ENCODE data around the gene GPATCH2.
A peak's percentile ranks its signal among the peaks of the same experiment; 100 is the strongest.

DNA sequence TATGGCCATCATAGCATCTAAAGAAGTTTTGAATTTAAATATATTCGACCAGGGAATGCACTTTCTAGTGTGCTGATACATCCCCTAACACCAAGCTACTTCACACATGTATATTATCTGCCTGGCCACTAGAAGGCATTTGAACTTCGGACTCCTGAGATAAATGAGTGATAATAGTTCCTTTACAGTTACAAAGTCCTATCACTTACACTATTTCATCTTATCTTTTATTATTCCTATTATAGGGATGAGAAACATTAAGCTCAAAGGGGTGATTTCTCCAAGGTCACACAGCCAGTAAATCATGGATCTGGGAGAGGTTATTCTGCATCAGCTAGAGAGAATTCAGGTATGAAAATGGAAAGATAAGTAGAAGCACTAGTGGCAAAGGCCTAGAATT lies 40.3 kb downstream of the GPATCH2 start:
- TF ChIP-seq, protein P1, sequence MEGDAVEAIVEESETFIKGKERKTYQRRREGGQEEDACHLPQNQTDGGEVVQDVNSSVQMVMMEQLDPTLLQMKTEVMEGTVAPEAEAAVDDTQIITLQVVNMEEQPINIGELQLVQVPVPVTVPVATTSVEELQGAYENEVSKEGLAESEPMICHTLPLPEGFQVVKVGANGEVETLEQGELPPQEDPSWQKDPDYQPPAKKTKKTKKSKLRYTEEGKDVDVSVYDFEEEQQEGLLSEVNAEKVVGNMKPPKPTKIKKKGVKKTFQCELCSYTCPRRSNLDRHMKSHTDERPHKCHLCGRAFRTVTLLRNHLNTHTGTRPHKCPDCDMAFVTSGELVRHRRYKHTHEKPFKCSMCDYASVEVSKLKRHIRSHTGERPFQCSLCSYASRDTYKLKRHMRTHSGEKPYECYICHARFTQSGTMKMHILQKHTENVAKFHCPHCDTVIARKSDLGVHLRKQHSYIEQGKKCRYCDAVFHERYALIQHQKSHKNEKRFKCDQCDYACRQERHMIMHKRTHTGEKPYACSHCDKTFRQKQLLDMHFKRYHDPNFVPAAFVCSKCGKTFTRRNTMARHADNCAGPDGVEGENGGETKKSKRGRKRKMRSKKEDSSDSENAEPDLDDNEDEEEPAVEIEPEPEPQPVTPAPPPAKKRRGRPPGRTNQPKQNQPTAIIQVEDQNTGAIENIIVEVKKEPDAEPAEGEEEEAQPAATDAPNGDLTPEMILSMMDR (IDR thresholded peaks at IDR 0.05 in 2 of 3, conservative IDR thresholded peaks at IDR 0.05 in 1 of 3; ENCODE audit: borderline replicate concordance in 1 of 3, insufficient read depth in 1 of 3, low read depth in 2 of 3, low read length in 2 of 3): 0 out of 6 replicates have a peak, but pooled peaks of 1 of the 3 experiments have one; percentile 16
- TF ChIP-seq, protein P2, sequence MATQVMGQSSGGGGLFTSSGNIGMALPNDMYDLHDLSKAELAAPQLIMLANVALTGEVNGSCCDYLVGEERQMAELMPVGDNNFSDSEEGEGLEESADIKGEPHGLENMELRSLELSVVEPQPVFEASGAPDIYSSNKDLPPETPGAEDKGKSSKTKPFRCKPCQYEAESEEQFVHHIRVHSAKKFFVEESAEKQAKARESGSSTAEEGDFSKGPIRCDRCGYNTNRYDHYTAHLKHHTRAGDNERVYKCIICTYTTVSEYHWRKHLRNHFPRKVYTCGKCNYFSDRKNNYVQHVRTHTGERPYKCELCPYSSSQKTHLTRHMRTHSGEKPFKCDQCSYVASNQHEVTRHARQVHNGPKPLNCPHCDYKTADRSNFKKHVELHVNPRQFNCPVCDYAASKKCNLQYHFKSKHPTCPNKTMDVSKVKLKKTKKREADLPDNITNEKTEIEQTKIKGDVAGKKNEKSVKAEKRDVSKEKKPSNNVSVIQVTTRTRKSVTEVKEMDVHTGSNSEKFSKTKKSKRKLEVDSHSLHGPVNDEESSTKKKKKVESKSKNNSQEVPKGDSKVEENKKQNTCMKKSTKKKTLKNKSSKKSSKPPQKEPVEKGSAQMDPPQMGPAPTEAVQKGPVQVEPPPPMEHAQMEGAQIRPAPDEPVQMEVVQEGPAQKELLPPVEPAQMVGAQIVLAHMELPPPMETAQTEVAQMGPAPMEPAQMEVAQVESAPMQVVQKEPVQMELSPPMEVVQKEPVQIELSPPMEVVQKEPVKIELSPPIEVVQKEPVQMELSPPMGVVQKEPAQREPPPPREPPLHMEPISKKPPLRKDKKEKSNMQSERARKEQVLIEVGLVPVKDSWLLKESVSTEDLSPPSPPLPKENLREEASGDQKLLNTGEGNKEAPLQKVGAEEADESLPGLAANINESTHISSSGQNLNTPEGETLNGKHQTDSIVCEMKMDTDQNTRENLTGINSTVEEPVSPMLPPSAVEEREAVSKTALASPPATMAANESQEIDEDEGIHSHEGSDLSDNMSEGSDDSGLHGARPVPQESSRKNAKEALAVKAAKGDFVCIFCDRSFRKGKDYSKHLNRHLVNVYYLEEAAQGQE (IDR thresholded peaks at IDR 0.05; ENCODE audit: low read depth): no peak
- no peak for TF ChIP-seq EZH2phosphoT487 (IDR thresholded peaks at IDR 0.05; ENCODE audit: borderline replicate concordance)
- TF ChIP-seq TCF7L2 (IDR thresholded peaks at IDR 0.05; ENCODE audit: borderline replicate concordance, extremely low read depth, insufficient read depth, insufficient read length): no peak
- no peak for TF ChIP-seq POLR2AphosphoS5 (IDR thresholded peaks at IDR 0.05; ENCODE audit: low read depth, low read length)
- TF ChIP-seq, protein P3, sequence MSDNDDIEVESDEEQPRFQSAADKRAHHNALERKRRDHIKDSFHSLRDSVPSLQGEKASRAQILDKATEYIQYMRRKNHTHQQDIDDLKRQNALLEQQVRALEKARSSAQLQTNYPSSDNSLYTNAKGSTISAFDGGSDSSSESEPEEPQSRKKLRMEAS (IDR thresholded peaks at IDR 0.05): no peak
- no peak for TF ChIP-seq EGR1 (IDR thresholded peaks at IDR 0.05; ENCODE audit: low read depth)
- TF ChIP-seq POLR2A (IDR thresholded peaks at IDR 0.05; ENCODE audit: borderline replicate concordance, extremely low read depth, insufficient read depth, insufficient read length): no peak
- no peak for TF ChIP-seq YY1 (IDR thresholded peaks at IDR 0.05; ENCODE audit: extremely low read depth, insufficient replicate concordance, low read depth, low read length)
- no peak for TF ChIP-seq JUND (IDR thresholded peaks at IDR 0.05)
